BLaER1 treated with 17β-estradiol and CSF1 and Interleukin-3, amounts not matched to agents 10 nM and 100 nM (cell line): ENCODE measurements around the gene BCL2L11.

ENCODE experiments used
- H3K27ac ChIP-seq, 11 experiments: shearing (Covaris generic); formaldehyde crosslinking; 2 replicates each; pipeline ENCODE4 v1.8.1; 2022
- H3K27me3 ChIP-seq, 11 experiments: shearing (Covaris generic); formaldehyde crosslinking; 2 replicates each; pipeline ENCODE4 v1.8.1; 2022
- H3K36me3 ChIP-seq, 11 experiments: shearing (Covaris generic); formaldehyde crosslinking; 2 replicates each; pipeline ENCODE4 v1.8.1; 2022
- H3K4me1 ChIP-seq, 10 experiments: shearing (Covaris generic); formaldehyde crosslinking; 2 replicates each; pipeline ENCODE4 v1.8.1; 2022
- H3K4me2 ChIP-seq, 11 experiments: shearing (Covaris generic); formaldehyde crosslinking; 2 replicates each; pipeline ENCODE4 v1.8.1; 2022
- H3K4me3 ChIP-seq, 10 experiments: shearing (Covaris generic); formaldehyde crosslinking; 2 replicates each; pipeline ENCODE4 v1.8.1; 2022
- H3K9ac ChIP-seq, 11 experiments: shearing (Covaris generic); formaldehyde crosslinking; 2 replicates each; pipeline ENCODE4 v1.8.1; 2022
- H3K9me3 ChIP-seq, 11 experiments: shearing (Covaris generic); formaldehyde crosslinking; replicated peaks in 1 of 11; 2 replicates each; pipeline ENCODE4 v1.8.1; 2022
- H4K20me1 ChIP-seq, 11 experiments: shearing (Covaris generic); formaldehyde crosslinking; 2 replicates each; pipeline ENCODE4 v1.8.1; 2022
- Cebpa-rat ChIP-seq, 11 experiments: shearing (Covaris generic); IDR thresholded peaks; 2 replicates each; pipeline ENCODE4 v1.8.1; 2022

The BCL2L11 gene

DNA sequence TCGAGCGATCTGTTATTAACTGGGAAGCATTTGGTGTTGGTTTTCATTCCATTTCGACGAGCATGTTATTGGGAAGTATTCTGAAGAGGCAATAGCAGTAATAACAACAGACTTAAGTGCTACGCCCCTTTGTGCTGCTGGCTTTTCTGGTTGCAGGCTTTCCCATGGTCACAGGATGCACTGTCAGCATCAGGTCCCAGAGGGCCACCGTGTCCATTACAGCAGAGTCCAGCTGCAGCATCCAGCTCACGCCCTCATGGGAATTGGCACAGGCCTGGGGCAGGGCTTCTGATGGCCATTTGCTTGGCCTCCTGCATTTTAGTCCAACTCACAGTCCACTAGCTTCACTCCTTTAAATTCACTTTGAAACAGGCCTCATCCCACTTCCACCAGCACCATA lies 44.4 kb downstream of the BCL2L11 start:
- H3K4me1 ChIP-seq, result peaks cover 0 to 22% (median 8%) of the 10 kb centered on the region in 10 experiments; a peak in 9 of 20 replicates
- no peak overlapping the region for H3K27ac ChIP-seq

DNA sequence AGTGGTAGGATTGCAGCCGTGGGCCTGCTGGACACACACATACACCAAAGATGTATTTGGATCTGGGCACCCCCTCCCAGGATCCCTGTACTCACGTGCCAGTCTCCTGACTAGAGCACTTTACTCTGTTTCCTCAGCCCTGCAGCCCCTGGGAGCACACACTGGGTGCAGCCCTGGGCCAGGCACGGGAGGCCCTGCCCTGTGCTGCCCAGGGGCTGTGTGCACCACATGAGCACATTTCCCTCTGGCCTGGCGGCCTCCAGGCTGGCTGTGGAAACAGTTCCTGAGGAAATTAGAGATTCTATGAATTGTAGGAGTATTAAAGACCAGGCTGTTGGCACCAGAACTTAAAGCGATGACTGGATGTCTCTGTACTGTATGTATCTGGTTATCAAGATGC lies 45.4 kb downstream of the BCL2L11 start:
- H3K27me3 ChIP-seq, result no peaks in the 10 kb centered on the region
- no peak for TF ChIP-seq Cebpa-rat (IDR thresholded peaks at IDR 0.05)
- no peak overlapping the region for H3K27ac ChIP-seq
- H4K20me1 ChIP-seq, result peaks cover 0 to 23% (median 0%) of the 10 kb centered on the region in 11 experiments; a peak in 8 of 22 replicates
- no peaks in the 10 kb centered on the region for H3K9me3 ChIP-seq
- H3K9ac ChIP-seq, result no peak overlapping the region
- peaks cover 17 to 66% (median 44%) of the 10 kb centered on the region in 11 experiments for H3K36me3 ChIP-seq
- H3K4me3 ChIP-seq, result no peak overlapping the region
- no peak overlapping the region for H3K4me2 ChIP-seq
- H3K4me1 ChIP-seq, result peaks cover 0 to 20% (median 8%) of the 10 kb centered on the region in 10 experiments; a peak in 8 of 20 replicates

More for the DNA sequence above, 44.4 kb downstream of the BCL2L11 start:
- Histone ChIP-seq H3K36me3 (peaks cover 17 to 76% (median 46%) of the 10 kb centered on the region in 11 experiments), H3K4me3 (no peak overlapping the region), H3K4me2 (no peak overlapping the region), H3K27me3 (no peaks in the 10 kb centered on the region), H3K9ac (no peak overlapping the region), H4K20me1 (peaks cover 0 to 33% (median 0%) of the 10 kb centered on the region in 11 experiments; a peak in 8 of 22 replicates), H3K9me3 (no peaks in the 10 kb centered on the region)
- no peak for TF ChIP-seq Cebpa-rat (IDR thresholded peaks at IDR 0.05)

DNA sequence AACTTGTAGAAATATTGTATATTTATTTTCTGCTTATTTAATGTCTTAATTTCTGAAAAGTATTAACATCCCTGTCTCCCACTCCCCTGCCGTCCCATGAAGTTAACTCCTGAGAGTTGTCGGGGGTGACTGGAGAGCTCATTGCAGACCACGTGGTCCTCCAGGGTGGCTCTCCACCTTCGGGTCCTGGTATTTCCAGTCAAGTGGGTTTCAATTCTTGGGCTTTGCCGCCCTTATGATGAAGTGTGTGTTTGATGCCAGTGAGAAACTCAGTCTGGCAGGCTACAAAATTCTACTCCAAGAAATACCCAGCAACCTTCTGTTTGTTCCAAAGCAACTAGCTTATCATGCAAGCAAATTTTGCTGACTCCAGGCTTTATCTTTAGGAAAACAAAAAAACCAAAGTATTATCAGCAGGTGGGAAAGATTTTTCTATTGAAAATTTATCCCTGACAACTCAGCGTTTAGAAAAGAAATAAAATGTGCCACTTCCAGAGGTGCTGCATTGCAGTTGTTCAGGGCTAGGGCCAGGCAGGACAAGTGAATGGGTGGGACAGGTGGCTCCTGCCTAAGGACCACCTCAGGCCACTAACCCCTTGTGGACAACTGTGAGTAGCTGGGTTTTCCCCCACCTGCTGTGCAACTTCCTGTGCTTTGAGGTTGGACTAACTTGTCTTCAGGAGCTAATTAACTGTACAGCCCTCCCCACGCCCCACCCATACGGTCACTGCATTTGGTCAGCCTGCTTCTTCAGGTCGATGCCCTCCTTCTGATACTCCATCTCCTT lies 46.6 kb downstream of the BCL2L11 start:
- no peak overlapping the region for H3K4me2 ChIP-seq

DNA sequence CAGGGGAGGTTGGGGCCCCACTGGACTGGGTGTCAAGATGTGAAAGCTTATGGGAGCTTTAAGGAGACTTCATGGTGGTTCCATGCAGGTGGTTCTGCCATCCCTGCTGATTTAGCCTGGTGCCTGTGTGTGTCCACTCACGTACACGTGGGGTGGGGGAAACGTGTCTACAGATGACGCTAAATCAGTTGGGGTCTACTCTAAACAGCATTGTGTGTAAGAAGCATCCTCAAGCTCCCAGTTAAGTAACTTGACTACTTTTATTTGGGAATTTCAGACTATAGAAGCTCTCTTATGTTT lies 47.1 kb downstream of the BCL2L11 start:
- Histone ChIP-seq H3K36me3 (peaks cover 17 to 50% (median 36%) of the 10 kb centered on the region in 11 experiments), H3K9ac (no peak overlapping the region), H3K4me1 (peaks cover 0 to 13% (median 3%) of the 10 kb centered on the region in 10 experiments; a peak in 6 of 20 replicates), H3K9me3 (no peaks in the 10 kb centered on the region), H3K4me2 (no peak overlapping the region), H4K20me1 (peaks cover 0 to 9% (median 0%) of the 10 kb centered on the region in 11 experiments; a peak in 4 of 22 replicates), H3K27ac (no peak overlapping the region), H3K4me3 (no peak overlapping the region), H3K27me3 (no peaks in the 10 kb centered on the region)
- TF ChIP-seq Cebpa-rat (IDR thresholded peaks at IDR 0.05), result no peak

More for the DNA sequence above, 46.6 kb downstream of the BCL2L11 start:
- Histone ChIP-seq H3K4me1 (peaks cover 0 to 17% (median 7%) of the 10 kb centered on the region in 10 experiments; a peak in 7 of 20 replicates), H3K9ac (no peak overlapping the region), H3K9me3 (no peaks in the 10 kb centered on the region), H3K27ac (no peak overlapping the region), H4K20me1 (peaks cover 0 to 12% (median 0%) of the 10 kb centered on the region in 11 experiments; a peak in 6 of 22 replicates), H3K36me3 (peaks cover 17 to 55% (median 36%) of the 10 kb centered on the region in 11 experiments), H3K27me3 (no peaks in the 10 kb centered on the region), H3K4me3 (no peak overlapping the region)
- TF ChIP-seq Cebpa-rat (IDR thresholded peaks at IDR 0.05), result no peak

DNA sequence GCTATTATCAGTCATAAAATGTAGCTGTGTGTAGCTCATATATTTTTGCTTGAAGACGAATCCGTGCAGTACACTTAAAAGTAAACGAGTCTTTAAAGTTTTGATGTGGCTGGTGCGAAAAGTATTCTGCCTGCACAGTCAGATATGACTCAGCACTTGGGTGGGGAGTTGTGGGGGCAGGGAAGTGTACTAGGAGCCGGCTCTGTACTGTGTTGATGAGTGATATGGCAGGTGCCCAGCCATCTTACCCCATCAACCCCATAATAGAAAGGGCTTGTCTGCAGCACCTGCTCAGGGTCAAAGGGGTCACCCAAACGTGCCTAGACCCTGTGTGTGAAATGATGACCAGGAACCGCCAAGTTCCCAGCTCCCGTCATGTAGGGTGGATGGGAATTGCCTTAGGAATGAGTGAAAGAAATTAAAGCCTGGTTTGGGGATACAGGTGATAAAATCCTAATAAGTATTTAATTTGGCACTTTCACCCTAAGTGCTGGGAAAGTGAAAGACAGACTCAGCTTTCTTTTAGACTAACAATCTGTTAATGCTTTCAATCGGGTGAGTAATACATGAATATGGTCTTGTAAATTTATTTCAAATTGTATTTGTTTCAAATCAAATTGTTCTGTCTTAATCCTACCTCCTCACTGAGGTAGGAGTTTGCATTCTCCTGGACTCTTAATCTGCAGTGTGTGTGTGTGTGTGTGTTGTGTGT lies 48.0 kb downstream of the BCL2L11 start:
- Histone ChIP-seq H4K20me1 (peaks cover 0 to under 1% (median 0%) of the 10 kb centered on the region in 11 experiments; a peak in 3 of 22 replicates), H3K27me3 (no peaks in the 10 kb centered on the region), H3K27ac (no peak overlapping the region), H3K9me3 (no peaks in the 10 kb centered on the region), H3K4me2 (0 out of 22 replicates have a peak overlapping the region, but pooled peaks of 1 of the 11 experiments have one; percentile 5), H3K9ac (no peak overlapping the region), H3K4me3 (no peak overlapping the region), H3K4me1 (peaks cover 0 to 12% (median under 1%) of the 10 kb centered on the region in 10 experiments; a peak in 6 of 20 replicates), H3K36me3 (peaks cover 17 to 42% (median 35%) of the 10 kb centered on the region in 11 experiments)
- no peak for TF ChIP-seq Cebpa-rat (IDR thresholded peaks at IDR 0.05)

DNA sequence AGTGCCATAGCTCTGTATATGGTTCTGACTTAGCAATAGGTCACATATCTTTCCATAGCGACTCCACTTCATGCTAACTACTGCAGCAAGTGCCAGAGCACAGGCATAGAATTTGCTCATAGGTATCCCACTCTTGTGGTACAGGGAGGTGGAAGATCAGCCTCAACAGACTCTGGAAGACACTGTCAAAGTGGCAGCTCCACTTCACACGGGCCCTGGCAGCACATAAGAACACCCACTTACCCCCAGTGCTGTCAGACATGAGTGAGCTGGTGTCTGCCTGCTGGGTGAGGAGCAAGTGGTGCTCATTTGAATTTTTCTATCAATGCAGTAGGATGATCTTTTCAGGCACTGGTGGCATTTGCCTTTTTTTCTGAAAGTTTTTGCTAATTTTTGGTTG lies 48.6 kb downstream of the BCL2L11 start:
- H3K36me3 ChIP-seq, result peaks cover 13 to 37% (median 29%) of the 10 kb centered on the region in 11 experiments
- H4K20me1 ChIP-seq, result no peaks in the 10 kb centered on the region; a peak in 3 of 22 replicates
- H3K4me1 ChIP-seq, result peaks cover 0 to 17% (median 3%) of the 10 kb centered on the region in 10 experiments; a peak in 6 of 20 replicates
- H3K4me3 ChIP-seq, result no peak overlapping the region
- H3K9ac ChIP-seq, result no peak overlapping the region
- no peak overlapping the region for H3K27ac ChIP-seq
- no peaks in the 10 kb centered on the region for H3K27me3 ChIP-seq
- no peak for TF ChIP-seq Cebpa-rat (IDR thresholded peaks at IDR 0.05)
- no peak overlapping the region for H3K4me2 ChIP-seq
- no peaks in the 10 kb centered on the region for H3K9me3 ChIP-seq

DNA sequence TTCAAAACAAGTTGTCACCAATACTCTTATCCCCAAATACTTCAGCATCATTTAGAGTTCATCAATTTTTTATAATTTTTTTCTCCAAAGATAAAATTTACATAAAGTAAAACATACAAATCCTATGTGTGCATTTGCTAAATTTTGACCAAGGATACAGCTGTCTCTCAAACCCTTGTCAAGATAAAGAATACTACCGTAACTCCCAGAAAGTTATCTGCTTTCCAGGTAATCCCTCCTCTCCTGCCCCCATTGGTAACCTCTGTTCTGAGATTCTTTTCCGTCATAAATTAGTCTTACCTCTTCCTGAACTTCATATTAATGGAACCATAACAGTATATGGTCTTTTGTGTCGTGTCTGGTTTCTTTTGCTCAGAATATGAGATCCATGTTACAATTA lies 49.2 kb downstream of the BCL2L11 start:
- Histone ChIP-seq H3K36me3 (peaks cover 11 to 30% (median 22%) of the 10 kb centered on the region in 11 experiments), H3K4me2 (no peak overlapping the region), H3K9ac (no peak overlapping the region), H4K20me1 (no peaks in the 10 kb centered on the region; a peak in 3 of 22 replicates), H3K9me3 (no peaks in the 10 kb centered on the region), H3K4me3 (no peak overlapping the region), H3K27me3 (no peaks in the 10 kb centered on the region), H3K4me1 (peaks cover 0 to 17% (median 3%) of the 10 kb centered on the region in 10 experiments; a peak in 6 of 20 replicates), H3K27ac (no peak overlapping the region)
- TF ChIP-seq Cebpa-rat (IDR thresholded peaks at IDR 0.05), result no peak

DNA sequence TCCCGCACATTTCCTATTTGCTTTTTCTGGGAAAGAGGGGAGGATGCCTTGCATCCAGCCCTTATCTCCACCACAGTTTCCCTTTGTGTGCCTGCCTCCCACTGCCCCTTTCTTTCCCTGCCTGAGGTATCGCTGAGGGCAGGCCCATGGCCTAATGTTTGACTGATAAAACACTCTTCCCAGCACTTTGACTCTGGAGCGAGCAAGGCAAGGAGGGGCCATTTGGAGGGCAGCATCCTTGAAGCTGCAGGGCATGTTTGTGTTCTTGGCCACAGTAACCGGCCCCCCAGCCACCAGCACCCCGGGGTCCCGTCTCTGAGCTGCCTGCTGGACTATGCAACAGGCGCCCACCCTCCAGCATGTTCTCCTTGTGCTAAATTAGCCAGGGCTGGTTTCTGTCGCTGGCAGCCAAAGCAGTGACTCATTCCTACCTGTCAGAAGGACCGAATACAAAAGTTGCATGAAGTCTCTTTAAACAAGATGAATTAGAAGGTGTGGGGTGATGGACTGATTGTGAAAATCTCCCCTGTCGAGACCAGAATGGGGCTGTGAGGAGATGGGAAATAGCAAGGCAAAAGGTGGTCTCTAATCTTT lies 50.7 kb downstream of the BCL2L11 start:
- Histone ChIP-seq H3K4me1 (peaks cover 0 to 17% (median 3%) of the 10 kb centered on the region in 10 experiments; a peak in 6 of 20 replicates), H3K27me3 (no peaks in the 10 kb centered on the region)
- no peak for TF ChIP-seq Cebpa-rat (IDR thresholded peaks at IDR 0.05)

More for the DNA sequence above, 50.7 kb downstream of the BCL2L11 start:
- H4K20me1 ChIP-seq, result no peaks in the 10 kb centered on the region; a peak in 1 of 22 replicates
- H3K9me3 ChIP-seq, result no peaks in the 10 kb centered on the region
- H3K36me3 ChIP-seq, result peaks cover 0 to 15% (median 9%) of the 10 kb centered on the region in 11 experiments; a peak in 17 of 22 replicates
- no peak overlapping the region for H3K9ac ChIP-seq
- H3K27ac ChIP-seq, result no peak overlapping the region
- no peak overlapping the region for H3K4me3 ChIP-seq
- no peak overlapping the region for H3K4me2 ChIP-seq
